Nephron (organoid): ENCODE results near the gene NEK10.

Experiments
- H3K27ac Mint-ChIP-seq, 3 experiments: 2 replicates each; pipeline ENCODE4 v1.8.0; 2020; ENCODE audit warnings: mixed read lengths in 3 of 3, mild to moderate bottlenecking in 2 of 3, moderate library complexity in 1 of 3
- H3K27me3 Mint-ChIP-seq: 2 replicates; pipeline ENCODE4 v1.8.0; 2021; ENCODE audit warnings: low read depth, mild to moderate bottlenecking, moderate library complexity, mixed read lengths
- H3K36me3 Mint-ChIP-seq: 2 replicates; pipeline ENCODE4 v1.8.0; 2020; ENCODE audit warnings: low read depth, mixed read lengths
- H3K4me1 Mint-ChIP-seq: 2 replicates; pipeline ENCODE4 v1.8.0; 2020; ENCODE audit warnings: mixed read lengths
- H3K4me3 Mint-ChIP-seq, 3 experiments: 2 replicates each; pipeline ENCODE4 v1.8.0; 2020; ENCODE audit warnings: mild to moderate bottlenecking in 3 of 3, mixed read lengths in 3 of 3, moderate library complexity in 2 of 3
- H3K9me3 Mint-ChIP-seq: 2 replicates; pipeline ENCODE4 v1.8.0; 2020; ENCODE audit warnings: mixed read lengths
- CTCF ChIP-seq, 3 experiments: fragments of 200-600 bp; sonication (generic); IDR thresholded peaks; one replicate each; pipeline ENCODE4 v1.5.0; 2021; ENCODE audit warnings: antibody characterized with exemption in 3 of 3; ENCODE audit not compliant: unreplicated experiment in 3 of 3

NEK10 gene

DNA sequence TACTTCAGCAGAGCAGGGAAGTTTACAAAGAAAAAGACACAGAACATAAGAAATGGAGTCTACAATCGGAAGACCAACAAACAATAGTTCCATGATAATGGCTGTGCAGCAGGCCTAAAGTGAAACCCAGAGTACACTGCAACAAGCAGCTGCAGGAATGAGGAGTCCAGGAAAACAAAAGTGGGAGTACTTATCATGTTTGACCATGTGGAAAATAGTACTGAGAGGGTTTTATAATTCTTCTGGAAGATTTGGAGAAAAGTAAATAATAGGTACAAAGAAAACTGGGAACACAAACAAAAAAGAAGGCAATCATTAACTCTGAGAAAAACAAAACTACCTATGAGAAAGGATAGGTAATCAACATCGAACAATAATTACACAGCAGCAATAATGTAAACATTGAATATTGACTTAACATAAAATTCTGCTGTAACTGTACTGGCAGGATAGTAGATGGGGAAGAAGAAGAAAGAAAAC, 87.5 kb downstream of the NEK10 start:
- Mint-ChIP-seq H3K27me3 (no peaks in the 10 kb centered on the region), H3K4me3 (no peak overlapping the region), H3K4me1 (no peaks in the 10 kb centered on the region), H3K27ac (no peak overlapping the region), H3K9me3 (peaks cover 5% of the 10 kb centered on the region), H3K36me3 (no peaks in the 10 kb centered on the region)
- no peak for TF ChIP-seq CTCF (IDR thresholded peaks at IDR 0.05; ENCODE audit: unreplicated experiment in 3 of 3)

- Mint-ChIP-seq H3K36me3 (no peaks in the 10 kb centered on the region), H3K27ac (peak overlapping the region in 1 of 3 experiments; percentile 5), H3K9me3 (peaks cover 5% of the 10 kb centered on the region), H3K4me3 (no peak overlapping the region), H3K27me3 (no peaks in the 10 kb centered on the region), H3K4me1 (no peaks in the 10 kb centered on the region)
- TF ChIP-seq CTCF (IDR thresholded peaks at IDR 0.05; ENCODE audit: unreplicated experiment in 3 of 3): peak; percentile 51 to 59 (median 54)
Measured at GRCh38 chr3:27279123-27279522, 90.1 kb downstream of the NEK10 start.

DNA sequence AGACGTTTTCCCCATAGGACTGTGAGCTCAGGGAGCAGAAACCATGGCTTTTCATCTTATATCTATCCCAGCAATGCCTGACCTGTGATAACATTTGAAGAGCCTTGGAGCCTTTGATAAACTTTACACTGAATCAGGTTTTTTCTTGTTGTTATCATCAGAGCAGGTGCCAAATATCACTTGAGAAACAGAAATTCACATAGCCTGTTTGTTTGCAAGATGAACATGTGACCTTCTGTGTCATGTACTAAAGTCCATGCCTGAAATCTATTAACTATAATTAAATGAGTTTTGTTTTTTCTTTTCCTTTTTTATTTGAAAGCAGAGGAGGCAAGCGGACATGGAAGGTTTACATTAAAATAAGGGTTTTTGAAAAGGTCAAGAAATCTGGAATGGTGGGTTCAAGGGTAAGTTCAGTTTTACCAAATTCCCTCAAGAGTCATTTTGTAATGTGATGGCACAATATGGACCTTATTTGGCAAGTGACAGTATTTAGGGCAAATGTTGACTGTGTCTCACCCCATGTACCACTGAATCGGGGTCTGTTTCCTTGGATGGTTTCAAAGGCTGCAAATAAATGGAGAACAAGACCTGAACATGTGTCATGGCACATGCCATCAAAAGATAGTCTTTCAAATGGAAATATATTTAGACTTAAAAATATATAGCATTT, 90.7 kb downstream of the NEK10 start:
- Mint-ChIP-seq H3K4me3 (no peak overlapping the region), H3K27ac (no peak overlapping the region), H3K4me1 (no peaks in the 10 kb centered on the region), H3K9me3 (peaks cover 5% of the 10 kb centered on the region), H3K36me3 (no peaks in the 10 kb centered on the region), H3K27me3 (no peaks in the 10 kb centered on the region)
- no peak for TF ChIP-seq CTCF (IDR thresholded peaks at IDR 0.05; ENCODE audit: unreplicated experiment in 3 of 3)

GRCh38 chr3:27275441-27275990, 93.7 kb downstream of the NEK10 start:
- Mint-ChIP-seq H3K4me1 (no peaks in the 10 kb centered on the region), H3K36me3 (no peaks in the 10 kb centered on the region)

DNA sequence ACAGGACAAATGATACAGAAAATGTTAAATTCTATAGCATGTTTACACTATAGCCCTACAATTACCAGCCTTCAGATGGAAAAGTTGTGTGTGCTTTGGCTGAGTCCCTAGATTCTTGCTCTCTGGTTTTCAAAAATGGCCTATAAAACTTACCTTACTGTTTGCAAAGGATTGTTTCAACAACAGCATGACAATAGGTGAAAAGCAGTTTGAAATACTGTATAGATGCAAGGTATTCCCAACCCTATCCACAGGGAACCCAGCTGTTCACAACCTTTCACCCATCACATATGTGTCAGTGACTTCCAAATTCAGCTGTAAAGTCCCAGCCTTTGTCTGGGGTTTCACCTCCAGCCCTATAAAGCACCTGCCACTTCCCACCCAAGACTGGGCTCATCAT, 97.3 kb downstream of the NEK10 start:
- Mint-ChIP-seq H3K27me3 (no peaks in the 10 kb centered on the region), H3K4me1 (no peaks in the 10 kb centered on the region), H3K36me3 (no peaks in the 10 kb centered on the region), H3K27ac (no peak overlapping the region), H3K9me3 (peaks cover 8% of the 10 kb centered on the region), H3K4me3 (no peak overlapping the region)
- no peak for TF ChIP-seq CTCF (IDR thresholded peaks at IDR 0.05; ENCODE audit: unreplicated experiment in 3 of 3)

More at GRCh38 chr3:27275441-27275990, 93.7 kb downstream of the NEK10 start:
- no peaks in the 10 kb centered on the region for H3K27me3 Mint-ChIP-seq
- H3K9me3 Mint-ChIP-seq: no peaks in the 10 kb centered on the region
- TF ChIP-seq CTCF (IDR thresholded peaks at IDR 0.05; ENCODE audit: unreplicated experiment in 3 of 3): no peak
- H3K4me3 Mint-ChIP-seq: no peak overlapping the region
- no peak overlapping the region for H3K27ac Mint-ChIP-seq

DNA sequence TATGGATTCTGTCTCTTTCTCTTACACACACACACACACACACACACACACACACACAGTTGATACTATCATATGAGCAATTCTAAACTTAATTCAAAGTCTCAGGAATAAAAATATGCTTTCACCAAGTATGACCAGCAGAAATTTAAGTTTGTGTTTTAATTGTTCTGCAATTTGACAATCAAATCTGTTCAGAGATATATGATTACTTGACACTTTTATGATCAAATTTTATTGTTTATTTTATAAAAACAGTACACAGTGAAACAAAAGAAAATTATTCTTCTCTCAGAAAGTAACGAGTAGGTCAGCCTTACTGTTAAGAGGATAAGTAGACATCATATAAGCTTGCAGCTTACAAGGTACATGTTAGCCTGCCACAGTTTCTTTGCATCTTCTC, 114.3 kb downstream of the NEK10 start:
- no peak for TF ChIP-seq CTCF (IDR thresholded peaks at IDR 0.05; ENCODE audit: unreplicated experiment in 3 of 3)
- H3K36me3 Mint-ChIP-seq: no peaks in the 10 kb centered on the region
- no peaks in the 10 kb centered on the region for H3K27me3 Mint-ChIP-seq
- H3K4me1 Mint-ChIP-seq: no peaks in the 10 kb centered on the region
- H3K9me3 Mint-ChIP-seq: peaks cover 3% of the 10 kb centered on the region
- no peak overlapping the region for H3K4me3 Mint-ChIP-seq
- H3K27ac Mint-ChIP-seq: no peak overlapping the region
